Hematopoietic multipotent progenitor cell treated with erythropoietin and hydrocortisone succinate and interleukin-3 and kit ligand, for 8 days (in vitro differentiated cells): ENCODE data around the gene EXOC4.

Source experiments
- DNase-seq: peaks from one replicate; pipeline ENCODE4 v3.0.0-alpha.2; 2015

EXOC4 gene

DNA sequence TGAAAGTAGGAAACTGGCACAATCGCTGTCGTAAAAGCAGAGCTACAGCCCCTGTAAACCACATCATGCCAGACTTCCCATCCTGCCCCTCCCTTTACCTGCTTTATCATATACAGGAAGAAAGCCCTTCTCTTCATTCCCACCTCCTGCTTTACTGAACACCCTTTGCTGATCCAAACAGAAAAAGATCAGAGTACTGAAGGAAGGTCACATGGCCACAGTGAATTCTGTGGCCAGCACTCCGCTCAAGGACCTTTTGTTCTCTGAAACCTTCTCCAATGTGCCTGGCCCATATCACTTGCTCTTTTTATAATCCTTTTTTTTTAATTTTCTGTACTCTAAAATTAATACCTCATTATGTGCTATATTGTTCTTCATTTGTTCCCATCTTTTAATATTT is 765.4 kb downstream of the EXOC4 start:
- no peak for DNase-seq

DNA sequence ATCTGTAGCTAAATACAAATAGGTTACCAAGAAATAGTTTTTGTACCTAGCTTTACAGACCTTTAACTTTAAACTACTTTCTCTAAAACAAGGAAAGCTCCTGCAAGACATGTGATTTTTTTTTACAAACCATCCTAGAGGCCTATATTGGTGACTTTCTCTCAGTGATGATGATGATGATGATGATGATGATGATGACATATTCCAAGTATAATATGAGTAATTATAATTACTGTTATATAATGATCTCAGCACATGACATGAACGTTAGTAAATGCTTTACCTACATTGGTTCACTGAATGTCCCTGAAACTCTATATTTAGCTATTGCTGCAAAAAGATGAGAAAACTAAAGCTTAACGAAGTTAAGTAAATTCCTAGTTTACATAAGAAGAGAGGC is 766.4 kb downstream of the EXOC4 start:
- DNase-seq, result no peak

- DNase-seq, result no peak
Observed at GRCh38 chr7:134021836-134022235, 769.0 kb downstream of the EXOC4 start.

DNA sequence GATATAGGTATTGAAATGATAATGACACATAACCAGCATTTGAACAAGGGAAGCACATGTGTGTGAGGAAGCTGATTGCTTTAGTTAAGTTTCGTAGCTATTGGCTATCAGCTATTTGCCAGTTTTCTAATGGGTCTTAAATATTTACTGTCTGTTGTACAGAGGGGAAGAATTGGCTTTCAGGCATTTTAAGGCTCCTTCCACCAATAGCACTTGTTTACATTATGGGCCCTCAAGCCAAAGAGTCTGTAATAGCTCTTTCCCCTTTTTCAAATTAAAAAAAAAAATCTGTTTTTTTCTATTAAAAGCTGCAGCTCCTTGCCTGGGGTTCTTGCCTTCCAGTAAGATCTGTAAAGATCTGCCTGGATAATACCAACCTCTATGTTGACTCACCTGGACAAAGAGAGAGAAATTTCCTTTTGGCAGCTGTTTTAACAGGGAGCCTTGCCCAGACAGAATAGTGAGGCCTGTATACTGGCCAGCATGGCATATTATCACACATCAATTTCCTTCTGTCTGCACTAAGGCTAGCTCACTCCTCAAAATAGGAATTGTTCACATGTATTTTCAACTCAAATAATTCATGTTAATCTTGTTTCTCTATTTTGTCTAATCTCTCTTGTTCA is 769.5 kb downstream of the EXOC4 start:
- DNase-seq, result no peak

DNA sequence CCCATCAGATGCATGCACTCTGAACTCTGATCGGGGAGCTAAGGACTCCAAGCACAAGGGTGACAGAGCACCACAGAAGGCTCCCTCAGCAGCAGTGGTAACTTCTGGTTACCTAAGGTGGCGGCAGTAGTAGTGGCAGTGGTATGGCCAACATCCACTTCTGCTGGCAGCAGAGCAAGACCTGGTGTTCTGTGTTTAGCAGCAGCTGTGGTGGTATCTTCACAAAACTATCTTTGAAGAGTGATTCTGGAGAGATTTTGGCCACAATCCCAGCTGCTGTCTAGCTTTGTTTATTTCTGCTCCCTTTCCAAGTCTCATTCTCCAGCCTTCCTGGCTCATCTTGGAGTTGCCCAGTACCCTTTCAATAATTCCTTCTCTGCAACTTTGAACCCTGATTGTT is 771.9 kb downstream of the EXOC4 start:
- DNase-seq, result no peak

DNA sequence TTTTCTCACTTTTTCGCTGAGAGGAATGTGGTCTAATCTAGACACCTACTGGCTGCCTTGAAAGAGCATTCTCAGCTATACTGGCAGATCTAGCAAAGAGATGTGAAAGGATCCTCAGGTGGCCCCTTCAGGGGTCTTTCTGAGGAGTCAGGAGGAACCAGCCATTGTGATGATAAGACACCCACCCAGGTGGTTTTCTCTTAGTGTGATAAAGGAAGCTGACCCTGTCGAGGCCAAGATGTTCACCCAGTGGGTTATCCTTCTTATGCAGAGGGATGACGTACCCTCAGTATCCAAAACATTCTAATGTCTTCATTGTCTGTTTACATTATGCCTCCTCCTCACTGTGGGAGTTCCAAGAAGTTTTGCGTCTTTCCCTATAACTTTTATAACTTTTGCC is 776.0 kb downstream of the EXOC4 start:
- DNase-seq, result no peak

DNA sequence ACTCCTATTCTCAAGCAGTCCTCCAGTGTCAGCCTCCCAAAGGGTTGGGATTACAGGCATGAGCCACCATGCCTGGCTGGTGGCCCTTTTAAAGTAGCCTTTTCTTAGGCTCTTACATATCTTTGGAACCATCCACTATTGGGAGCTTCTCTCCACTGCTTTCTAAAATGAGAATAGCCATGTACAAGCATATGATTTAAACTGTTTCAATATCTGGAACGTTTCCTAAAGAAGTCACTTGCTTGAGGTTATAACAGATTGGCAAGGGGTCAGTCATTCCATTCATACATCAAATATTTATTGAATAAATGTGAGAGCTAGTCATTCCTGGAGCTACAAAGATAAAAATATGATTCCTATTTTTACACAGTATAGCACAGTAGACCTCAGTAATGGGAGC is 776.9 kb downstream of the EXOC4 start:
- no peak for DNase-seq

GRCh38 chr7:134030460-134030865 is 777.6 kb downstream of the EXOC4 start:
- no peak for DNase-seq

- no peak for DNase-seq
Observed at GRCh38 chr7:134031835-134032617, 779.1 kb downstream of the EXOC4 start.

DNA sequence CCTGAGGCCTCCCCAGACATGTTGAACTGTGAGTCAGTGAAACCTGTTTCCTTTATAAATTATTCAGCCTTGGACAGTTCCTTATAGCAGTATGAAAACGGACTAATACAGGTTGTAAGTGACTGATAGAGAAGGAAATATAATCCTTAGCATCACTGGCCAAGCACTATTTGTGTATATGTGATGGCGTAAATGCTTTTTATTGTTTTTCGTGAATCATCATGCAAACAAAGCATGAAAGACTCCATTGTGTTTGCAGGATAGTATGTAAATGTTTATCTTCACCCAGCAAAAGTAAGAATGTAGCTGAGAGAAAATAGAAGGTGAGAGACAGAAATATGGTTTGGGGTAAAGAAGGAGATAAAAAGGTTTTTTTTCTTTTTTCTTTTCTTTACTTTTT is 781.8 kb downstream of the EXOC4 start:
- no peak for DNase-seq

GRCh38 chr7:134037991-134038390 is 785.1 kb downstream of the EXOC4 start:
- no peak for DNase-seq

- DNase-seq, result no peak
Observed at GRCh38 chr7:134040988-134041387, 788.1 kb downstream of the EXOC4 start.

GRCh38 chr7:134041477-134041876 is 788.6 kb downstream of the EXOC4 start:
- DNase-seq, result no peak

- no peak for DNase-seq
Observed at GRCh38 chr7:134042307-134042706, 789.4 kb downstream of the EXOC4 start.

- DNase-seq, result no peak
Observed at GRCh38 chr7:134044682-134045081, 791.8 kb downstream of the EXOC4 start.

DNA sequence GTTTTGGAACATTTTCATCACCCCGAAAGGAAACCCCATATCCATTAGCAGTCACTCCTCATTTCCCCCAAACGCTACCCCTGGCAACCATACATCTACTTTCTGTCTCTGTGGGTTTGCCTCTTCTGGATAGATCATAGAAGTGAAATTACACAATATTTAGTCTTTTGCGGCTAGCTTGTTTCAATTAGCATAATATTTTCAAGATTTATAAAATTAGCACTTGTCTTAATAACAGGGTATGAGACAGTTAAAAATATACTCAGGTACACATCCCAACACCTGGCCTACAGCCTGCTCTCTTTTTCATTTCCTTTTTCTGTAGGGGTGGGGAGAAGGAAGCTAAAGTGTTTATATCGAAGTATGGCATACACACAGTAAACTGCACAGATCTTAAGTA is 792.8 kb downstream of the EXOC4 start:
- no peak for DNase-seq

DNA sequence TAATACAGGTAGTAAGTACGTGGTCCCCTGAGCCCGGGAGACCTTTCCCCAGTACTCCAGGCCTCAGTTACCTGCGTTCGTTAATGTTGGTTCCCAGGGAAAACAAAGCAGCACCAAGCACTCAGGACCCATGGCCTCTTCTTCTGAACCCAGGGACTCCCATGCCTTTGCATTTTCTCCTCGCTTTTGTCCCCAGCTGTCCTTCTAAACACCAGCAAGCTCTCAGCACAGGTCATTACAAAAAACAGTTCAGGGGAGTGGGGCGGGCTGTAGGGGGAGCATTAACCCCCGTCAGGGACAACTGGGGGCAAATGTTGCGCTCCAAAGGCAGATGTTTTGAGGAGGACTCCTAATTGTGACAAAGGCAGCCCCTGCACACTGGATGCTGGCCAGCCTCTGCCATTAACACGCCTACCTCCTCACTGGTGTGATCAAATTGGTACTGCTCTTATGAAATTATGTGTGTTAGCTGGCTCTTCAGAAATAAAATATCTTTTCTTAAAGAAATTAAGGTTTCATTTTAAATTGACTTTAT is 793.8 kb downstream of the EXOC4 start:
- DNase-seq, result no peak

DNA sequence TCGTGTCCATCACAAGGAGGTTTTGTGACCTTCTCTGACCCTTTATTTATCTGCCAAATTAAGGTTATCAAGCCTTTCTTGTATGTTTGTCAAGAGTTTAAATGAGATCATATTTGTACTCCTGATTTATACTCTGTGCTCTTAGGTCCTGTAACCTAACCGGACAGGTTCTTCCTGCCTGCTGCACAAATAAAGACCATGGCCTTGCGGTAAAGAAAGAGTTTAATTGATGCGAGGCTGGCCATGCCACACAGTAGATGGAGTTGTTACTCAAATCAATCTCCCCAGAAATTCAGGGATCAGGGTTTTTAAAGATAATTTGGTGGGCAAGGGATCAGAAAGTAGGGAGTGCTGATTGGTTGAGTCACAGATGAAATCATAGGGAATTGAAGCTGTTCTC is 794.8 kb downstream of the EXOC4 start:
- no peak for DNase-seq

DNA sequence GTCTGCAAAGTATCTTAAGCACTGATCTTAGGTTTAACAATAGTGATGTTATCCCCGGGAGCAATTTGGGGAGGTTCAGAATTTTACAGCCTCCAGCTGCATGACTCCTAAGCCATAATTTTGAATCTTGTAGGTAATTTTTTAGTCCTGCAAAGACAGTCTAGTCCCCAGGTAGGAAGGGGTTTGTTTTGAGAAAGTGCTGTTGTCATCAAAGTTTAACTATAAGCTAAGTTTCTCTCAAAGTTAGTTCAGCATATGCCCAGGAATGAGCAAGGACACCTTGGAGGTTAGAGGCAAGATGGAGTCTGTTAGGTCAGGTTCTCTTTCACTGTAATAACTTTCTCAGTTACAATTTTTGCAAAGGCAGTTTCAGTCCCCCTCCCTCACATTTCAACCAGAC is 795.3 kb downstream of the EXOC4 start:
- DNase-seq, result no peak

- no peak for DNase-seq
Observed at GRCh38 chr7:134051020-134051419, 798.1 kb downstream of the EXOC4 start.

GRCh38 chr7:134056816-134057215 is 803.9 kb downstream of the EXOC4 start:
- no peak for DNase-seq

GRCh38 chr7:134058521-134058920 is 805.6 kb downstream of the EXOC4 start:
- DNase-seq, result no peak

- DNase-seq, result no peak
Observed at GRCh38 chr7:134058980-134059379, 806.1 kb downstream of the EXOC4 start.

DNA sequence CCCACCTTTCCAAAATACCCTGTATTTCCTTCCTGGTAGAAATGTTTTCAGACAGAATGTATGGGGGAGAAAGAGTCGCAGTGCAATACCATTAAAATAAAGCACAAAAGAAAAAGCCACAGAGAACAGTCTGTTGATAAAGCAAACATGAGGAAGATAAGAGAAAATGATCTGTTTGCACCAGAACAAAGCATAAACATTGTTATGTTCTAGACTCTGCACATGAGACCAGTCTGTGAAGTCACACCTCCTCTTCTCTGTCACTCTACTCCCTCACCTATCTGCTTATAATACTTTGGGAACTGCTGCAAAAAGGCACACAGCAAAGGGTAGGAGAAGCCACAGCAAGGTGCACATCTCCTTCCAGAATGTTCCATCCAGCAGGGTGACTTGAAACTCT is 807.0 kb downstream of the EXOC4 start:
- DNase-seq, result no peak

- no peak for DNase-seq
Observed at GRCh38 chr7:134060874-134061273, 808.0 kb downstream of the EXOC4 start.
